Measurements from ENCODE around the gene PUSL1. TPM values are rescaled to one million over a fixed set of nuclear protein-coding genes. Genes with fewer than 3 reads are reported as not detected.

The PUSL1 gene
- total RNA-seq, 2 donors from 2014 or later, result 11.0 to 11.9 TPM

- DNase-seq (no peak), ATAC-seq (replicated peaks in 1 of 2) (no peak)
- H3K9me3 Mint-ChIP-seq, result no peaks in the 10 kb centered on the region
- H3K27me3 Mint-ChIP-seq (ENCODE audit: low read depth), result peaks cover 4% of the 10 kb centered on the region
- no peak overlapping the region for H3K27ac Mint-ChIP-seq
- H3K36me3 Mint-ChIP-seq (ENCODE audit: insufficient read depth in 2 of 2), result no peaks in the 10 kb centered on the region
- H3K4me1 Mint-ChIP-seq (ENCODE audit: low read depth), result peaks cover 14% of the 10 kb centered on the region
- H3K4me3 Mint-ChIP-seq, result peak overlapping the region; percentile 12 to 59
These were observed 49.6 kb downstream of the PUSL1 start for GRCh38 chr1:1357871-1358432.

- no peaks in the 10 kb centered on the region for H3K9me3 Mint-ChIP-seq
- peak; percentile 49 to 54 for ATAC-seq (replicated peaks in 1 of 2)
- no peak for DNase-seq
- H3K4me1 Mint-ChIP-seq (ENCODE audit: low read depth), result peaks cover 14% of the 10 kb centered on the region
- no peaks in the 10 kb centered on the region for H3K36me3 Mint-ChIP-seq (ENCODE audit: insufficient read depth in 2 of 2)
- peak within 1 kb of the TSS; percentile 16 to 59 for H3K4me3 Mint-ChIP-seq
- no peaks in the 10 kb centered on the region for H3K27me3 Mint-ChIP-seq (ENCODE audit: low read depth)
- no peak within 1 kb of the TSS for H3K27ac Mint-ChIP-seq
These were observed 50.3 kb downstream of the PUSL1 start, which contains the start of gene MXRA8 for GRCh38 chr1:1358433-1359271. Gene MXRA8 (minus strand): TSS chr1:1358555. CDS start chr1:1358504, 51 bp downstream.

- Mint-ChIP-seq H3K4me3 (peak overlapping the region; percentile 16 to 46), H3K27ac (no peak overlapping the region), H3K9me3 (no peaks in the 10 kb centered on the region), H3K4me1 (ENCODE audit: low read depth) (peaks cover 8% of the 10 kb centered on the region), H3K36me3 (ENCODE audit: insufficient read depth in 2 of 2) (no peaks in the 10 kb centered on the region), H3K27me3 (ENCODE audit: low read depth) (no peaks in the 10 kb centered on the region)
- no peak for DNase-seq
- ATAC-seq (replicated peaks in 1 of 2), result peak; percentile 21 to 43
These were observed 50.9 kb downstream of the PUSL1 start for GRCh38 chr1:1359308-1359663.

DNA sequence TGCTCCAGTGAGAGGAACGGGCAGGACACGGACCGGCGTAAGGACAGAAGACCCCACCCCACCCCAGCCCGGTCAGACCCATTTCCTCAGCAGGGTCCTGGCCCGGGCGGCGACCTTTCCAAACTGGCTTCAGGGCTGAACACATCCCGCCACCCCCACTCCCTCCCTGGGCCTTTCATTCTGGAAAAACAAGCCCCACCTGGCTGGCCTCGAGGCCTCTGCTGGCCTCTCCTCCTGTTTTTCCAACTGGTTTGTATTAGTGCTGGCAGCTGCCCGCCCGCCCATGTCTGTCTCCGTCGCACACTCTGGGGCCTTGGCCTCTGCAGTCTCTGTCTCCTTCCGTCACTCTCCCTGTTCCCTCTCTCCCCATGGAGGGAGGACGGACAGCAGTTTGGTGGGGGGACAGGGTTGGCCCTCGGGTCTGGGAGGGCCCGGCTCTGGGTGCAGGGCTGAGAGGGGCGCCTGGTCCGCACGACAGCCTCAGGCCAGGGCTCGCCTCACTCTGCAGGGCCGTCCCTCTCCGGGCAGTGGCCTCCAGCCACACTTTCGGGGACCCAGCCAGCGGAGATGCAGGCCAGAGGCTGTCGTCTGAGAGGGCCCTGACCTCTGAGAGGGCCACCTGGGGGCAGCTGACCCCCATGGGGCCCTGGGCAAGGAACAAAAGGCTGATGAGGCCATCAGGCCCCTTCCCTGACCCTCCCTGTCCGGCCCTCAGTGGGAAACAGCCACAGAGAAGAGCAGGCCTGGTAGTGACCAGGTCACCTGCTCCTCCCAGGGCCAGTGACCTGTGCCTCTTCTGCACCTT, 51.5 kb downstream of the PUSL1 start:
- peaks cover 8% of the 10 kb centered on the region for H3K4me1 Mint-ChIP-seq (ENCODE audit: low read depth)
- ATAC-seq (replicated peaks in 1 of 2), result no peak
- H3K27ac Mint-ChIP-seq, result no peak overlapping the region
- H3K4me3 Mint-ChIP-seq, result no peak overlapping the region
- no peaks in the 10 kb centered on the region for H3K36me3 Mint-ChIP-seq (ENCODE audit: insufficient read depth in 2 of 2)
- H3K27me3 Mint-ChIP-seq (ENCODE audit: low read depth), result no peaks in the 10 kb centered on the region
- H3K9me3 Mint-ChIP-seq, result no peaks in the 10 kb centered on the region
- DNase-seq, result no peak

GRCh38 chr1:1360506-1361169, 52.2 kb downstream of the PUSL1 start:
- Mint-ChIP-seq H3K9me3 (no peaks in the 10 kb centered on the region), H3K27ac (no peak overlapping the region), H3K36me3 (ENCODE audit: insufficient read depth in 2 of 2) (no peaks in the 10 kb centered on the region), H3K4me1 (ENCODE audit: low read depth) (peaks cover 8% of the 10 kb centered on the region), H3K27me3 (ENCODE audit: low read depth) (no peaks in the 10 kb centered on the region), H3K4me3 (no peak overlapping the region)
- DNase-seq (no peak), ATAC-seq (replicated peaks in 1 of 2) (no peak)

Other genes with a start within 250 kb of the PUSL1 start
- under 1 TPM in 1 of 2 donors, not detected in 1; 0.12 TPM for gene RNF223, start 234.3 kb upstream of the PUSL1 start, total RNA-seq
- 10 to 100 TPM; 18.0 to 18.6 TPM for gene C1orf159, start 192.5 kb upstream of the PUSL1 start, total RNA-seq
- under 1 TPM in 1 of 2 donors, not detected in 1; 0.36 TPM for gene TTLL10, start 134.7 kb upstream of the PUSL1 start, total RNA-seq
- 100 to 1,000 TPM; 245 to 324 TPM for gene TNFRSF18, start 102.0 kb upstream of the PUSL1 start, total RNA-seq
- 100 to 1,000 TPM; 268 to 588 TPM for gene TNFRSF4, start 94.4 kb upstream of the PUSL1 start, total RNA-seq
- gene SDF4, start 76.6 kb upstream of the PUSL1 start, total RNA-seq, result 100 to 1,000 TPM; 188 to 348 TPM
- gene B3GALT6, start 76.4 kb upstream of the PUSL1 start, total RNA-seq, result 10 to 100 TPM; 13.1 to 13.6 TPM
- 10 to 100 TPM in 1 of 2 donors, 1 to 10 TPM in 1; 8.1 to 14.2 TPM for gene C1QTNF12, start 61.9 kb upstream of the PUSL1 start, total RNA-seq
- 10 to 100 TPM; 63.5 to 77.8 TPM for gene UBE2J2, start 34.7 kb upstream of the PUSL1 start, total RNA-seq
- gene SCNN1D, start 28.2 kb upstream of the PUSL1 start, total RNA-seq, result 10 to 100 TPM in 1 of 2 donors, 1 to 10 TPM in 1; 5.6 to 13.0 TPM
- gene ACAP3, start 667 bp upstream of the PUSL1 start, total RNA-seq, result 10 to 100 TPM; 28.6 to 37.9 TPM
- 100 to 1,000 TPM; 108 to 131 TPM for gene INTS11, start 16.1 kb downstream of the PUSL1 start, total RNA-seq
- 10 to 100 TPM; 18.0 to 22.8 TPM for gene CPTP, start 16.2 kb downstream of the PUSL1 start, total RNA-seq
- gene TAS1R3, start 22.7 kb downstream of the PUSL1 start, total RNA-seq, result under 1 TPM; 0.91 to 0.95 TPM
- 10 to 100 TPM; 46.6 to 52.2 TPM for gene DVL1, start 40.8 kb downstream of the PUSL1 start, total RNA-seq
- 1 to 10 TPM; 1.6 to 3.0 TPM for gene MXRA8, start 50.0 kb downstream of the PUSL1 start, total RNA-seq
- gene AURKAIP1, start 66.6 kb downstream of the PUSL1 start, total RNA-seq, result 10 to 100 TPM; 92.4 to 97.7 TPM
- 100 to 1,000 TPM; 166 to 180 TPM for gene CCNL2, start 90.7 kb downstream of the PUSL1 start, total RNA-seq
- 10 to 100 TPM; 74.9 to 77.5 TPM for gene MRPL20, start 98.7 kb downstream of the PUSL1 start, total RNA-seq
- under 1 TPM in 1 of 2 donors, not detected in 1; 0.17 TPM for gene ANKRD65, start 112.7 kb downstream of the PUSL1 start, total RNA-seq
- gene VWA1, start 127.1 kb downstream of the PUSL1 start, total RNA-seq, result 1 to 10 TPM in 1 of 2 donors, under 1 TPM in 1; 0.94 to 1.4 TPM
- 1 to 10 TPM; 2.8 to 3.7 TPM for gene ATAD3C, start 141.1 kb downstream of the PUSL1 start, total RNA-seq
- 10 to 100 TPM; 20.6 to 25.3 TPM for gene ATAD3B, start 163.2 kb downstream of the PUSL1 start, total RNA-seq
- 10 to 100 TPM; 24.9 to 34.2 TPM for gene ATAD3A, start 203.6 kb downstream of the PUSL1 start, total RNA-seq
- 1 to 10 TPM; 1.0 to 1.3 TPM for gene TMEM240, start 232.0 kb downstream of the PUSL1 start, total RNA-seq